ENCODE results near the gene RNF25. TPM values are rescaled to one million over a fixed set of nuclear protein-coding genes. Genes with fewer than 3 reads are reported as not detected.

The RNF25 gene
- total RNA-seq, 1 donor from 2014 or later = 20.9 TPM

DNA sequence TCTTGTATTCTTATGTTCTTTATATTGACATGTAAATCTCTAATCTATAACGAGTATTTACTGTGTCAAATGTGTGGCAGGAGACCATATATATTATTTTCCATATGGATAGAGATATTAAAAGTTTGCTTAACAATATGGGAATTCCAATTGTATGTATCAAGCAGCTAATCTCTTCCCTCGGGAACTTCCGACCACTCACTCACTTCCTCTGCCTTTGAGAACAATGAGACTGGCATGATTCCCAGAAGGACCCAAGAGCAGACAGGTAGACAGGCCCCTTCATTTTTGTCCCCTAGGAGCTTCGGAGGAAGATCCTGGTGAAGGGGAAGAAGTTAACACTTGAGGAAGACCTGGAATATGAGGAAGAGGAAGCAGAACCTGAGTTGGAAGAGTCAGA is 40.0 kb downstream of the RNF25 start:
- no peak for DNase-seq (ENCODE audit: low read depth)

DNA sequence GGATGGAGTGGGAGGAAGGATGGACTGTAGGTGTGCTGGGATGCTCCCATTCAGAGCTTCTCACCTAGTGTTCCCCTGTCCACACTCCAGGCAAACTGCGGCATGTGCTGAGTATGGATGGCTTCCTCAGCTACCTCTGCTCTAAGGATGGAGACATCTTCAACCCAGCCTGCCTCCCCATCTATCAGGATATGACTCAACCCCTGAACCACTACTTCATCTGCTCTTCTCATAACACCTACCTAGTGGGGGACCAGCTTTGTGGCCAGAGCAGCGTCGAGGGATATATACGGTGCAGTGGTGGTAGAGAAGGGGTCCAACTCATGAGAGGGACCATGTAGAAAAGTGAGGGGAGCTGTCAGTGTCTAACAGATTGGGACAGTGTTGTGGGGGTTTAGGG is 43.9 kb downstream of the RNF25 start:
- no peak for DNase-seq (ENCODE audit: low read depth)

- DNase-seq (ENCODE audit: low read depth) = no peak
Observed at GRCh38 chr2:218626369-218626768, 45.4 kb downstream of the RNF25 start.

- DNase-seq (ENCODE audit: low read depth) = no peak
Observed at GRCh38 chr2:218623366-218623705, 48.5 kb downstream of the RNF25 start.

DNA sequence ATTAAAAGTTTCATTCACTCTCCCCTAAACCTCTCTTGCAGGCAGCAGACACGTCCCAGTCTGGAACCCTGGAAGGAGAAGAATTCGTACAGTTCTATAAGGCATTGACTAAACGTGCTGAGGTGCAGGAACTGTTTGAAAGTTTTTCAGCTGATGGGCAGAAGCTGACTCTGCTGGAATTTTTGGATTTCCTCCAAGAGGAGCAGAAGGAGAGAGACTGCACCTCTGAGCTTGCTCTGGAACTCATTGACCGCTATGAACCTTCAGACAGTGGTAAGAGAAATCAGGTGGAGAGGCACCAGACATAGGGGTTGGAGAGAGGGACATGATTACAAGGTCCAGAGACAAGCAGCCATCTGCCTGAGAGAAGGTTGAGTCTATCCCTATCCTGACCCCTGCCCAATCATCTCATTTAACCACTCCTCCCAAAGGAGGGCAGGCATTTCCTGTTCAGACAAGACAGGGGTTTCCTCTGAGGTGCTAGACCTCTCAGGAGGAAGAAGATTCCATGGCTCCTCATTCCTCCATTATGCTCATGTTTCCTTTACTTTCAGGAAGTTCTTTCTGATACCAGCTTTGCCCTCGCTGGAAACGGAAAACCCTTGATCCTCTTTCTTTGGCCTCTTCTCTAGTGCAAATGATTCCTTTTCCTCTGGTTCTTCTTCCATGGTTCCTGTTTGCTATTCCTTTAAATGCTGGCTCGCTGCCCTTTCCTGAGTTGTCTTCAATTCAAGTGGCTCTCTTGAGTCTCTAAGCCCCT is 49.0 kb downstream of the RNF25 start:
- no peak for DNase-seq (ENCODE audit: low read depth)

- no peak for DNase-seq (ENCODE audit: low read depth)
Observed at GRCh38 chr2:218621007-218621406, 50.8 kb downstream of the RNF25 start.

- DNase-seq (ENCODE audit: low read depth) = peak; percentile 28
Observed at GRCh38 chr2:218618102-218618860, 53.5 kb downstream of the RNF25 start.

DNA sequence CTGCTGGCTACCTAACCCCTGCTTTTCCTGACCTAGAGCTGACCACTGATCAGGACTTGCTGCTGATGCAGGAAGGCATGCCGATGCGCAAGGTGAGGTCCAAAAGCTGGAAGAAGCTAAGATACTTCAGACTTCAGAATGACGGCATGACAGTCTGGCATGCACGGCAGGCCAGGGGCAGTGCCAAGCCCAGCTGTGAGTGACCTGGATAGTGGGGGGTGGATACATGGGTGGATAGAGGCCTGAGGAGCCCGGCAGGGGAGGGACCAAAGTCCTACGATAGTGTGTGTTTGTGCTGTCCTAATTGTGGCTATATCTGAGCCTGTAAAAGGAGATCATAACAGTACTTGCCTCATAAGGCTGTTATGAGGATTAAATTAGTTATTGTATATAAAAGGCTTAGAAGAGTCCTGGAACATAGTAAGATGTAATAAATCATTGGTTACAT is 55.9 kb downstream of the RNF25 start:
- DNase-seq (ENCODE audit: low read depth) = no peak

Other genes starting within 250 kb of the RNF25 start
- gene USP37, start 103.7 kb downstream of the RNF25 start, total RNA-seq = 9.8 and 16.8 TPM in 2 replicates
- gene CNOT9, start 103.2 kb downstream of the RNF25 start, total RNA-seq = 38.7 and 60.4 TPM in 2 replicates
- 9.9 and 11.8 TPM in 2 replicates for gene PLCD4, start 64.1 kb downstream of the RNF25 start, total RNA-seq
- gene ZNF142, start 12.4 kb downstream of the RNF25 start, total RNA-seq = 10.9 and 14.9 TPM in 2 replicates
- 27.6 and 39.2 TPM in 2 replicates for gene BCS1L, start 12.3 kb downstream of the RNF25 start, total RNA-seq
- 26.8 and 29.7 TPM in 2 replicates for gene STK36, start 84 bp upstream of the RNF25 start, total RNA-seq
- 11.9 and 13.0 TPM in 2 replicates for gene TTLL4, start 38.8 kb upstream of the RNF25 start, total RNA-seq
- 16.5 and 18.0 TPM in 2 replicates for gene CYP27A1, start 110.1 kb upstream of the RNF25 start, total RNA-seq
- 49.9 and 65.9 TPM in 2 replicates for gene PRKAG3, start 159.8 kb upstream of the RNF25 start, total RNA-seq
- gene WNT6, start 187.8 kb upstream of the RNF25 start, total RNA-seq = 0.31 and 0.37 TPM in 2 replicates
- 18.8 and 63.4 TPM in 2 replicates for gene WNT10A, start 208.8 kb upstream of the RNF25 start, total RNA-seq